Raji (cell line): Measurements from ENCODE around the gene GALNS.

Source experiments
- POLR2A ChIP-seq: IDR thresholded peaks from 2 replicates; pipeline ENCODE4 v1.6.1; 2011; ENCODE audit warnings: low read depth, low read length, control low read depth; ENCODE audit not compliant: insufficient read depth

The GALNS gene

GRCh38 chr16:88841521-88842307, 15.0 kb downstream of the GALNS start:
- TF ChIP-seq POLR2A, result no peak

DNA sequence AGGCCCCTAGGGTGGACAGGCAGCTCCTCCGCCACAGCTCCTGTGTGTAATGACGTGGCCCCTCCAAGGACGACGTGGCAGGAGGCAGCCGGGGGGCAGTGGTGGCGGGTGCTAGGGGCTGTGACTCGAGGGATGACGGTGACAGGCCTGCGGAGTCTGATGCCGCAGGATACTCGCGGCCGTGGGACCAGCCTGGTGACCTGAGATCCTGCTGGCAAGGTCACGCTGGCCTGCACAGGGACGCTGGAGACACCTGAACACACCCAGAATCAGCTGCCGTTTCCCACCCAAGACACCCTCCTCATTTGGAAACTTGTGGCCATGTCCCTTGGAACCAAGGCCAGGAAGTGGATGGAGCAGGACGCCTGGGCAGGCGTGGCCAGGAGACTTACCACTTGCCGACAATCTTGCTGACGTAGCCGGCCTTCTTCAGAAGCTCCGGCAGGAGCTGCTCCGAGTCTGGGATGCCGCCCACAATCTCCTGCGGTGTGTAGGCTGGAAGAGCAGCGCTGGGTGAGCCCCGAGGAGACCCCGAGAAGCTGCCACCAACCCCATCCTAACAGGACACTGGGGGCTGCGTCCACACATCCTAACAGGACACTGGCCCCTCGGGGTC, 16.0 kb downstream of the GALNS start:
- TF ChIP-seq POLR2A, result no peak

- TF ChIP-seq POLR2A, result no peak
These were observed 16.8 kb downstream of the GALNS start for GRCh38 chr16:88839745-88840599.

DNA sequence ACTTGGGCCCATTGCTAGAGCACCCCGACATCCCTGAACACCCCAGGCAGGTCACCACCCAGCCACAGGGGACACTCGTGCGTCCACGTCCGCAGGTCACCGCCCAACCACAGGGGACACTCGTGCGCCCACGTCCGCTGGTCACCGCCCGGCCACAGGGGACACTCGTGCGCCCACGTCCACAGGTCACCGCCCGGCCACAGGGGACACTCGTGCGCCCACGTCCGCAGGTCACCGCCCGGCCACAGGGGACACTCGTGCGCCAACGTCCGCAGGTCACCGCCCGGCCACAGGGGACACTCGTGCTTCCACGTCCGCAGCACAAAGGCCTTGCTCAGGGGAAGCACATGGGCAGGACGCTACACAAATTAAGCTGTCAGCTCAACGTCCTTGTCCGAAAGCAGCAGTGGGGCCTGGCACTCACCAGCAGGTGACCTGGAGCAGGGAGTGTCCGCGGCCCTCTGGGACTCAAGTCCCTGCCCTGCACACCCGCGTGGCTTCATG, 17.7 kb downstream of the GALNS start:
- no peak for TF ChIP-seq POLR2A

GRCh38 chr16:88838566-88838965, 18.2 kb downstream of the GALNS start:
- TF ChIP-seq POLR2A, result no peak

DNA sequence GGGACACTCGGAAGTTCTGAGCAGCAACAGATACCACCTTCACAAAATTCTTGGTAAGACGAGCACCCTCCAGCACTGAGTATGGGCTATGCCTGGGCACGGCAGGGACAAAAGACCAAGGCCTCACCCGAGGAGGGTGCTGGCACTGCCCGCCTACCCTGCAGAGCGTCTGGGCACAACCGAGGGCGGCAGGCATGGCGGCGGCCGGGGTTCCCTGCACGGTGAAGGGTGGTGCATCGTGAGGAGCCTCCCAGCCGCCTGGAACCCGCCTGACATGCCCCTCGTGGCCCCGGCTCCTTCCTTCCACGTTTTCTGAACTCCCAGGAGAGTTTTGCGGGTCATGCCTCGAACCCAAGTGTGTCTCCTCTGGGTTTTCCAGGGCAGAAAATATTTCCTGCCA, 18.9 kb downstream of the GALNS start:
- no peak for TF ChIP-seq POLR2A

GRCh38 chr16:88836791-88837190, 20.0 kb downstream of the GALNS start:
- TF ChIP-seq POLR2A, result no peak

DNA sequence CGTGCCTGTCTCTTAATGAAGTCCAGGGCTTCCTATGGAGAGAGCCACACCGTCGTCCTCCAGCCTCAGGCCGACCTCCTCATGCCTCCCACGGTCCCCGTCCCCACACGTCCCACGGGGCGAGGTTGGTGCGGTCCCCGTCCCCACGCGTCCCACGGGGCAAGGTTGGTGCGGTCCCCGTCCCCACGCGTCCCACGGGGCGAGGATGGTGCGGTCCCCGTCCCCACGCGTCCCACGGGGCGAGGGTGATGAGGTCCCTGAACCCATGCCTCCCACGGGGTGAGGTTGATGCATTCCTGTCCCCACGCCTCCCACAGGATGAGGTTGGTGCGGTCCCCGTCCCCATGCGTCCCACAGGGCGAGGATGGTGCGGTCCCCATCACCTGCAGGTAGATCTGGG, 20.9 kb downstream of the GALNS start:
- no peak for TF ChIP-seq POLR2A

DNA sequence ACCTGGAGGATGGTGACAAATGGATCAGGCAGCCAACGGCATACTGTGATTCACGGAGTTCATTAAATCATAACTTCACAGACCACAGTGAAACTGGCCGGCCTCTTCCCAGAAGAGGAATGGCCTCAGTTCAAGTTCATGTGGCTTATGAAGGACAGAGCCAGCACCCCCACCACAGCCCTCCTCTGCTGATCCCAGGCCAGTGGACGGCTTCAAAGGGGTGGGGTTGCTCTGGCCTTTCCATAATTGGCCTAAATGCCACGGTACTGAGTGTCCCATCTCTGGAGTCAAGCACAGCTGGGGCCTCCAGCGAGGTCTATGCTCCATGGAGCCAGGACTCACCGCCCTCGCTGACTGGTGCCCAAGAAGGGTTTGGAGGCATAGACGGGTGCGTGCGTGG, 21.4 kb downstream of the GALNS start:
- TF ChIP-seq POLR2A, result no peak

GRCh38 chr16:88834670-88835069, 22.1 kb downstream of the GALNS start:
- TF ChIP-seq POLR2A, result no peak

DNA sequence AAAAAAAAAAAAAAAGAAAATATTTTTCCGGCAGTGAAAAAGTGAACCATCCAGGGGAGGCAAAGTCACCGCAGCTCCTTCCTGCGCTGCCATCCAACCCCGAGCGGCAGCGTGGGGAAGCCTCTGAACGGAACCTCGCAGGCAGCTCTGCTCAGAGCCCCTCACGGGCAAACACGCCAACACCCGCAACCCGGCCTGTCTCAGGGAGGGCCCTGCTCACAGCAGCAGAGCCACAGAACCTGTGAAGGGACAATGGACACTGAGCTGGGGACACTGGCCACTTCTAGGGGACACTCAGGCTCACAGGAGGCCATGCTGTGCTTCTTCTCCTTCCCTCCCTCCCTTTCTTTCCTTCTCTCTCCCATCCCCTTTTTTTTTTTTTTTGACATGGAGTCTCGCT, 23.7 kb downstream of the GALNS start:
- TF ChIP-seq POLR2A, result no peak

GRCh38 chr16:88831838-88832237, 24.9 kb downstream of the GALNS start:
- no peak for TF ChIP-seq POLR2A

- no peak for TF ChIP-seq POLR2A
These were observed 26.0 kb downstream of the GALNS start for GRCh38 chr16:88830783-88831182.

- no peak for TF ChIP-seq POLR2A
These were observed 26.5 kb downstream of the GALNS start for GRCh38 chr16:88830258-88830657.

- no peak for TF ChIP-seq POLR2A
These were observed 28.0 kb downstream of the GALNS start for GRCh38 chr16:88828711-88829110.

- TF ChIP-seq POLR2A, result no peak
These were observed 29.0 kb downstream of the GALNS start for GRCh38 chr16:88827727-88828126.
